HUES64 (cell line): Measurements from ENCODE around the gene FSTL1. TPM values are rescaled to one million over a fixed set of nuclear protein-coding genes. Genes with fewer than 3 reads are reported as not detected.
A peak's percentile ranks its signal among the peaks of the same experiment; 100 is the strongest.

Experiments
- H3K27ac ChIP-seq: 2 replicates; pipeline ENCODE4 v1.7.0; 2013; ENCODE audit warnings: low read depth, low read length, inconsistent platforms
- H3K27me3 ChIP-seq: 2 replicates; pipeline ENCODE4 v1.6.1; 2013; ENCODE audit warnings: mild to moderate bottlenecking, low read length; ENCODE audit not compliant: insufficient read depth
- H3K36me3 ChIP-seq: 2 replicates; pipeline ENCODE4 v1.6.1; 2013; ENCODE audit warnings: mild to moderate bottlenecking, low read length; ENCODE audit not compliant: insufficient read depth
- H3K4me1 ChIP-seq: 2 replicates; pipeline ENCODE4 v1.6.1; 2013; ENCODE audit warnings: mild to moderate bottlenecking, low read length, moderate library complexity; ENCODE audit not compliant: insufficient read depth
- H3K4me3 ChIP-seq: 2 replicates; pipeline ENCODE4 v1.5.1; 2013; ENCODE audit warnings: mild to moderate bottlenecking, low read length, moderate library complexity
- H3K9ac ChIP-seq: 2 replicates; pipeline ENCODE4 v1.6.1; 2013; ENCODE audit warnings: mild to moderate bottlenecking, low read depth, low read length
- H3K9me3 ChIP-seq: 2 replicates; pipeline ENCODE4 v1.6.1; 2013; ENCODE audit warnings: low read depth, low read length; ENCODE audit not compliant: insufficient read depth
- WGBS: fragments of 150-250, 120-280 bp; methylation state at CpG from one replicate; pipeline ENCODE4 v1.1.7; 2013; ENCODE audit warnings: missing lambda C conversion rate; 5-methylcytosine and 5-hydroxymethylcytosine counted together
- polyA plus RNA-seq, 2 experiments: library from polyadenylated mRNA; stranded (reverse); fragments of 50-300 nt; gene quantifications; one replicate each; pipeline ENCODE4 v1.2.3, GENCODE V29; 2013

Gene FSTL1, protein sequence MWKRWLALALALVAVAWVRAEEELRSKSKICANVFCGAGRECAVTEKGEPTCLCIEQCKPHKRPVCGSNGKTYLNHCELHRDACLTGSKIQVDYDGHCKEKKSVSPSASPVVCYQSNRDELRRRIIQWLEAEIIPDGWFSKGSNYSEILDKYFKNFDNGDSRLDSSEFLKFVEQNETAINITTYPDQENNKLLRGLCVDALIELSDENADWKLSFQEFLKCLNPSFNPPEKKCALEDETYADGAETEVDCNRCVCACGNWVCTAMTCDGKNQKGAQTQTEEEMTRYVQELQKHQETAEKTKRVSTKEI
- polyA plus RNA-seq (2013, experiment 1 of 2), result 142 TPM
- polyA plus RNA-seq (2013, experiment 2 of 2), result 186 TPM

DNA sequence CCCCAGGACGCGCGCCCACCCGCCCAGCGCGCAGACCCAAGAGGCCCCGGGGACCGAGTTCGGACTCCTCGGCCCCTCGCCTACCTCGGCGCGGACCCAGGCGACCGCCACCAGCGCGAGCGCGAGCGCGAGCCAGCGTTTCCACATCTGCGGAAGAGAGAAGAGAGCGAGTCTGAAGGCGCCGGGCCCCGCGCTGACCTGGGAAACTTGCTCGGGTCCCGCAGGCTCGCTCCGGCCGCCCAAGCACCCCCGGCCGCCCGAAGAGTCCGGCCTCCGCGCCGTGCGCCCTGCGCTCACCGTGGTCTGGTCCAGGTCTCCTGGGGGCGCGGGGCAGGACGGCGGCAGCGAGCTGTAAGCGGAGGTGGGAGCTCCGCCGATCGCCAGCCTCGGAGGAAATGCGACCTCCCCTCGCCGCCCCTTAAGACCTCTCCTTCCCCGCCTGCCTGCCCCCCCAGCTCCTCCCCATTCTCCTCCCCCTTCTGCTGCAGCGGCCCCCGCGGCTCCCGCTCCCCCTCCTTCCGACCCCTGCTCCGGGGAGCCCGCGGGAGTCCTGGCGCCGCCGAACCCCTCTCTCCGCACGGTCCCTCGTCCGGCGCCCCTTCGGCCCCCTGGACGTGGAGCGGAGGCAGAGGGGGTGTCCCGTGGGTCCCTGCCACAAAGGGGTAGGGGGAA lies at the start of gene FSTL1:
TSS of gene FSTL1 (minus strand) at position 393 of the 672 bp plus-strand sequence. CDS start at position 147, 246 bp downstream.
- Histone ChIP-seq H3K9me3 (peaks cover 7% of the 10 kb centered on the region; the same call in 1 of the 2 replicates), H3K27ac (peak within 1 kb of the TSS; percentile 74), H3K4me3 (peak within 1 kb of the TSS; percentile 81), H3K36me3 (peaks cover 17% of the 10 kb centered on the region), H3K27me3 (no peaks in the 10 kb centered on the region), H3K9ac (peak within 1 kb of the TSS; percentile 89), H3K4me1 (peaks cover 37% of the 10 kb centered on the region)
- WGBS, result under 1% methylated on average over 77 of the region's 78 CpGs

DNA sequence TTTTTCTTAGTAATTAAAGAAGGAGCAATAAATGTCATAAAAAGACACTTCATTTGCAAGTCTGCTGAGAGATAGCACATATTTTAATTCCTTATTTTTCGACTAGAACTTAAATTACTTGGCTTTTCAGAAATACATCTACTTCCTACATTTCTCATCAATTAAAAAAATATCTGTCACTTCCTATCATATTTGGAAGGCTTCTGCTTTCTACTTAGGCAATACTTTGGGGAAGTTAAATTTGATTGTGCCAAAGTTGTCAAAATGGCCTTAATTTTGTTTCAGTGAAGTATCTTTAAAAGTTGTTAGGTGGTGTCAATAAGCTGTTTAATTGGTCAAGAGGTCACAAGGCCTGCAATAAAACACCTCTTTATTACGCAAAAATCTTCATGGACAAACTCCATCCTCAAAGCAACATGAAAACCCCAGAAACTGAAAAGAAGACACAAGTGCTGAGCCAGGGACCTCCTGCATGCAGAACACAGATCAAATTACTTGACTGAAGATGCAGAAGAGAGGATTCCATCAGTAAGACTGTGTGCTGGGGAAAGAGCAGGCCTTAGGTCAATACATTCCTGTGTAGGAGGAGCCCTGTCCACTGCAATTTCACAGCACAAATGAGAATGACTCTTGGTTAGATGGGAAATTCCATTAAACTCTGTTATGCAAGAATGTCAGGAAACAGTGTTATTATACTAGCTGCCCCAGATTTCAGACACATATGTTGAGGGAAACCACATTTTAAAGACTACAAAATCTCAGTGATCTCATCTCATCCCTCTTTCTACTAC lies 48.0 kb upstream of the FSTL1 start:
- Histone ChIP-seq H3K36me3 (no peaks in the 10 kb centered on the region), H3K9me3 (peaks cover 22% of the 10 kb centered on the region), H3K27ac (peak overlapping the region; percentile 17; the same call in 1 of the 2 replicates), H3K4me3 (no peak overlapping the region), H3K9ac (no peak overlapping the region), H3K4me1 (peaks cover 37% of the 10 kb centered on the region), H3K27me3 (no peaks in the 10 kb centered on the region)
- WGBS, result 86% methylated on average over 2 of the region's 2 CpGs

DNA sequence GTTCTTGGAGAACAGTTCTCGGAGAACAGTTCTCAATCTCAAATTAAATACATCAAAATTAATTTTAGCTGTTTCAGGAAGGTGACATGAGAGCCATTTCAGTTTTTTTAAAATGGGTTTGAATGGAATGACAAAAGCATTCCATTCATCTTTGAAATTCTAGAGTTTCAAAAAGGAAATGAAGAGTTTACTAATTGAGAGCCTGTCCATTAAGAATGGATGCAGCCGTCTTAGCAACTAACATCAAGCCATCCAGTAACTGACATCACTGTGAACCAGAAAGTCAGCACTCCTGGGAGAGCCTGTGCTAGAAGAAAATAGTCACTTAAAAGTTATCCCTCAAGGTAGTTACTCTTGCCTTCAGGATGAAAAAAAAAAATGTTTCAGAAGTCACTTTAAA lies 47.0 kb upstream of the FSTL1 start:
- Histone ChIP-seq H3K36me3 (no peaks in the 10 kb centered on the region), H3K4me3 (no peak overlapping the region), H3K27ac (0 out of 2 replicates have a peak overlapping the region, but pooled peaks have one; percentile 0), H3K9ac (no peak overlapping the region), H3K27me3 (no peaks in the 10 kb centered on the region), H3K4me1 (peaks cover 28% of the 10 kb centered on the region), H3K9me3 (peaks cover 22% of the 10 kb centered on the region)
- 67% methylated on average over 1 of the region's 2 CpGs for WGBS

DNA sequence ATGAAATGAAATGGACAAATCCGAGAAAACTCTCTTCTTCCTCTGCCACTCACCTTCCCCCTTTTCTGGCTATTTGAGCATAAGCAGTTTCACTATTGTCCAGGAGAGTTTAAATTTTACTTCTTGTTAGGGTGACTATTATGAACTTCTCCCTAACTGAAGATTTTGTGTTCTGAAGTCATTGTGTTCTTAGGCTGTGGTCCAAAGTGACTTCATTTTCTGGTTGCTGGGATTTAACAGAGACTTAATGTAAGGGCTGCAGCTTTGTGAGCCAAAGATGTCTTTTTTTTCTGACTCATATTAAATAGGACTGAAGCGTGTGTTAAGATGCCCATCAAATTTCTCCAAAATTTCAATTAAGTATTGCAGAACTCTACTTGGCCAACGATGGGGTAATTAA lies 46.5 kb upstream of the FSTL1 start:
- no peak overlapping the region; the same call in 1 of the 2 replicates for H3K9ac ChIP-seq

DNA sequence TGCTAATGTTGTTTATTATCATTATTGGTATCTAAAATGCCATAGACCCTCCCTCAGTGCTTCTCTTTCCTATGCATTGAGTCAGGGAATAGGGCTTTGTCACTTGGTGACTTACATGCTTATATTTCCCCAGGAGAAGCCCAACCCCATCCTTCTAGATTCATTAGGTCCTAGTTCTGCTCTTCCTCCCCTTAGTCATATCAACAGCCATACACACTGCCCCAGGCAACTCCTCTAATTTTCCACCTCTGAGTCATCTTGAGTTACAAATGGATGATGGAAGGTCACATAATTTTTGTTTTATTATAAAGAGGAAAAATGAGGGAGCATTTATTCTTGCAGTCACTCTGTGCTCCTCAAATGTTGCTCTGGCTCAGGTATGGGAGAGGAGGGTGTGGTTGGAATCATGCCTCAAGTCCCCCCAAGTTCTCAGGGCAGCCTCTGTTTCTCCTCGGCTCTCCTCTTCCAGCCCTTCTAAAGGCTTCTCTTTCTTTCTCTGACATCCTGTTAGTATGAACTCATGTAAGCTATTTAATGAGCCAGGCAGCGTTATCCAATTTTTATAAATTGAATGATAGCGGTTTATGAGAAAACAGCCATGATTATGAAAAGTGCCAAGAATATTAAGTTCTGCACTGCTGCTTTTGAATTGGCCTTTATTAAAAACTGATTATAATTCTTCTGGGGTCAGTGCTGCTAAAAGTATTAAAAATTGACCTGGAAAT lies 45.6 kb upstream of the FSTL1 start:
- H3K9me3 ChIP-seq, result peaks cover 22% of the 10 kb centered on the region
- no peak overlapping the region for H3K9ac ChIP-seq
- H3K4me3 ChIP-seq, result no peak overlapping the region
- no peaks in the 10 kb centered on the region for H3K36me3 ChIP-seq
- H3K27me3 ChIP-seq, result no peaks in the 10 kb centered on the region
- H3K4me1 ChIP-seq, result peaks cover 28% of the 10 kb centered on the region
- 86% methylated on average over 3 of the region's 3 CpGs for WGBS
- no peak overlapping the region for H3K27ac ChIP-seq

More for the DNA sequence above, 46.5 kb upstream of the FSTL1 start:
- Histone ChIP-seq H3K27me3 (no peaks in the 10 kb centered on the region), H3K4me1 (peaks cover 28% of the 10 kb centered on the region), H3K4me3 (no peak overlapping the region), H3K27ac (0 out of 2 replicates have a peak overlapping the region, but pooled peaks have one; percentile 0), H3K36me3 (no peaks in the 10 kb centered on the region), H3K9me3 (peaks cover 22% of the 10 kb centered on the region)
- WGBS, result 100% methylated on average over 2 of the region's 3 CpGs

DNA sequence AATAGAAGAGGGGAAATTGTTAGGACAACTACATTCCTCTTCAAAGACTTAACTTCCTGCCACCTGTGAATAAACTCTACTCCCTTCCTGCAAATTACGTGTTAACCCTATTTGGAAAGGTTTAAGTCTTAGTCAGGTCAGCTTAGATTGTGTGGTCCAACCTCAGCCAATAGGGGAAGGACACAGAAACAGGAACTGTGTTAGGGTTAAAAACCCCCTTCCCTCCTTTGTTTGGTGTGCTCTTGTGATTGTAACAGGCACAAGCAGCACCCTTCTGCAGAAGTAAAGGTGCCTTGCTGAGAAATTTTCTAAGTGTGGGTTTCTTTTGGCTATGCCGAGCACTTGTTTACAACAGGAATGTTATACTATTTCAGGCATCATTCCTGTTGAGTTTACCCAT lies 45.0 kb upstream of the FSTL1 start:
- Histone ChIP-seq H3K4me1 (peaks cover 28% of the 10 kb centered on the region), H3K27ac (no peak overlapping the region), H3K27me3 (no peaks in the 10 kb centered on the region), H3K36me3 (no peaks in the 10 kb centered on the region), H3K9ac (no peak overlapping the region), H3K4me3 (no peak overlapping the region), H3K9me3 (peaks cover 22% of the 10 kb centered on the region)
- WGBS, result 98% methylated on average over 2 of the region's 2 CpGs

DNA sequence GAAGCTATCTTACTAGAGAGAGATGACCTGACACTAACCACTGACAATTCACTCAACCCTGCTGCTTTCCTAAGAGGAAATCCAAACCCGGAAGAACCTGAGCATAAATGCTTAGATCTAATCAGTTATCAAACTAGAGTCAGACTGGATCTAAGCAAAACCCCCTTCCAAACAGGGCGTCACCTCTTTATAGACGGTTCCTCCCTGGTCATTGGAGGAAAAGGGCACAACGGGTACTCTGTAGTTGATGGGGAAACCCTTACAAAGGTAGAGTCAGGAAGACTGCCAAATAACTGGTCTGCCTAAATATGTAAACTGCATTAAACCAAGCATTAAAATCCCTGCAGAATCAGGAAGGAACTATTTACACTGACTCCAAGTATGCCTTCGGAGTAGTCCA lies 41.3 kb upstream of the FSTL1 start:
- 97% methylated on average over 5 of the region's 5 CpGs for WGBS

DNA sequence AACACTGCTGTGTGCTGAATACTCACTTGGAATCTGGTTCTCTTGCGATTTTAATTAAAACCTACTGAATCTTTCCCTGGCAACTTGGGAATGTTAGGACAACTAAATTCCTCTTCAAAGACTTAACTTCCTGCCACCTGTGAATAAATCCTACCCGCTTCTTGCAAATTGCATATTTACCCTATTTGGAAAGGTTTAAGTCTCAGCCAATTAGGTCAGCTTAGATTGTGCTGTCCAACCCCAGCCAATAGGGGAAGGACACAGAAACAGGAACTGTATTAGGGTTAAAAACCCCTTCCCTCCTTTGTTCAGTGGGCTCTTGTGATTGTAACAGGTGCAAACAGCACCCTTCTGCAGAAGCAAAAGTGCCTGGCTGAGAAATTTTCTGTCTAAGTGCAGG lies 38.6 kb upstream of the FSTL1 start:
- Histone ChIP-seq H3K27me3 (no peaks in the 10 kb centered on the region), H3K4me1 (no peaks in the 10 kb centered on the region), H3K4me3 (no peak overlapping the region), H3K27ac (no peak overlapping the region), H3K9ac (no peak overlapping the region), H3K36me3 (no peaks in the 10 kb centered on the region), H3K9me3 (peaks cover 9% of the 10 kb centered on the region; the same call in 1 of the 2 replicates)
- 94% methylated on average over 2 of the region's 2 CpGs for WGBS

More for the DNA sequence above, 41.3 kb upstream of the FSTL1 start:
- Histone ChIP-seq H3K27ac (no peak overlapping the region), H3K4me3 (no peak overlapping the region), H3K36me3 (no peaks in the 10 kb centered on the region), H3K27me3 (no peaks in the 10 kb centered on the region), H3K4me1 (0 out of 2 replicates have a peak, but pooled peaks cover 1% of the 10 kb centered on the region), H3K9ac (no peak overlapping the region), H3K9me3 (peaks cover 31% of the 10 kb centered on the region)

DNA sequence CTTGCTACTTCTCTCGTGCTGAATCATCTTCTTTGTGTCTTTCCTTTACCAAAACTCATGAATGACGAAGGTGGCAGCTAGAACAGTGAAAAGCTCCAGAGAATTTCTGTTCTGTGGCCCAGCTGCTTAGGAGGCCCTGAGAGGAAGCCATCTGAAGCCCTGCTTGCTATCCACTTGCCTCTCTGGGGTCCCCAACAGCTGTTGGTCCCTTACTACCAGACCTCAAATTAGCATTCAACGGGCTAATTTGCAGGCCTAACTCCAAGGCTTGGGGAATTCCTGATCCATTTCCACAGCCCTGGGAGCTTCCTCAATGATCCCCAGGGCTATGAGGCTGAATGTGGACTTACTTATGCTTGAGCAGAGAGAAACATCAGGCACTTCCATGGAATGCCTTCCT lies 37.5 kb upstream of the FSTL1 start:
- no peaks in the 10 kb centered on the region for H3K27me3 ChIP-seq
- WGBS, result 86% methylated on average over 3 of the region's 3 CpGs

DNA sequence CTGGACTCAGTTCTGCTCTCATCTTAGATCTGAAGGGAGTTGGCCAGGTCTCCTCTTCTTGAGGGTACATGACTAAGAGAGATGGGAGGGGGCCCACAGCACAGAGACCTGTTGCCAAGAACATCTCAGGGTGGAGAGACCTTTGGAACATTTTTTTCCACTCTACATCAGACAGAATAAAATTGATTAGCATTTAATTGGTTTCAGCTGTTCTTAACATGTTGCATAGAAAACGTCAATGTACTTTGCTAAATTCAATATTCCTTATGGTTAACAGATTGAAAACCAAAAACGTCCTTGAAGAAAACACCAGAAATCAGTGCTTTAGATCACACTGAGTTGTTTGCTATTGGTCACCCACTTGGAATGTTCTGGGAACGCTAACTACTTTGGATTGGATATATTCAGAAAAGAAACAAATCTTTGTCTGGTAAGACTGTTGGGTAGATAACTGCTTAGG lies 36.4 kb upstream of the FSTL1 start:
- WGBS, result 86% methylated on average over 3 of the region's 3 CpGs
- H3K9ac ChIP-seq, result no peak overlapping the region
- H3K4me1 ChIP-seq, result no peaks in the 10 kb centered on the region
- no peaks in the 10 kb centered on the region for H3K27me3 ChIP-seq
- no peak overlapping the region for H3K27ac ChIP-seq
- H3K4me3 ChIP-seq, result no peak overlapping the region
- peaks cover 9% of the 10 kb centered on the region; the same call in 1 of the 2 replicates for H3K9me3 ChIP-seq
- no peaks in the 10 kb centered on the region for H3K36me3 ChIP-seq

More for the DNA sequence above, 37.5 kb upstream of the FSTL1 start:
- Histone ChIP-seq H3K36me3 (no peaks in the 10 kb centered on the region), H3K4me3 (no peak overlapping the region), H3K9me3 (peaks cover 9% of the 10 kb centered on the region; the same call in 1 of the 2 replicates), H3K4me1 (no peaks in the 10 kb centered on the region), H3K27ac (no peak overlapping the region), H3K9ac (no peak overlapping the region)
